Measurements from ENCODE around the gene MPZL2. TPM values are rescaled to one million over a fixed set of nuclear protein-coding genes. Genes with fewer than 3 reads are reported as not detected.

Gene MPZL2
- total RNA-seq, 1 donor from 2014 or later = 13.4 TPM

GRCh38 chr11:118226296-118226695, 37.8 kb downstream of the MPZL2 start:
- no peak for DNase-seq
- no peak for TF ChIP-seq CTCF (IDR thresholded peaks at IDR 0.05; ENCODE audit: borderline replicate concordance)
- Histone ChIP-seq H3K4me3 (no peak overlapping the region), H3K27me3 (ENCODE audit: low read depth) (peaks cover 16% of the 10 kb centered on the region), H3K9me3 (replicated peaks) (no peaks in the 10 kb centered on the region), H3K27ac (replicated peaks) (no peak overlapping the region), H3K4me1 (no peaks in the 10 kb centered on the region), H3K36me3 (no peaks in the 10 kb centered on the region)
- intact Hi-C loops (cut with micrococcal nuclease) = no loop called here

- Histone ChIP-seq H3K36me3 (no peaks in the 10 kb centered on the region), H3K9me3 (replicated peaks) (no peaks in the 10 kb centered on the region), H3K27me3 (ENCODE audit: low read depth) (peaks cover 21% of the 10 kb centered on the region), H3K27ac (replicated peaks) (peak within 1 kb of the TSS; percentile 18), H3K4me3 (peak within 1 kb of the TSS; percentile 24), H3K4me1 (no peaks in the 10 kb centered on the region)
- no peak for DNase-seq
- no peak for TF ChIP-seq CTCF (IDR thresholded peaks at IDR 0.05; ENCODE audit: borderline replicate concordance)
- intact Hi-C loops (cut with micrococcal nuclease) = no loop called here
These were observed 39.4 kb downstream of the MPZL2 start, which contains the start of gene JAML for GRCh38 chr11:118224511-118225188. Gene JAML (minus strand): TSS chr11:118225011. CDS start chr11:118214866, 10,145 bp downstream.

GRCh38 chr11:118223992-118224391, 40.1 kb downstream of the MPZL2 start:
- intact Hi-C loops (cut with micrococcal nuclease) = no loop called here
- Histone ChIP-seq H3K36me3 (no peaks in the 10 kb centered on the region), H3K4me3 (peak overlapping the region; percentile 24), H3K27me3 (ENCODE audit: low read depth) (peaks cover 21% of the 10 kb centered on the region), H3K27ac (replicated peaks) (peak overlapping the region; percentile 18), H3K9me3 (replicated peaks) (no peaks in the 10 kb centered on the region), H3K4me1 (no peaks in the 10 kb centered on the region)
- DNase-seq = no peak
- no peak for TF ChIP-seq CTCF (IDR thresholded peaks at IDR 0.05; ENCODE audit: borderline replicate concordance)

GRCh38 chr11:118223570-118223969, 40.5 kb downstream of the MPZL2 start:
- Histone ChIP-seq H3K4me1 (no peaks in the 10 kb centered on the region), H3K27ac (replicated peaks) (peak overlapping the region; percentile 16), H3K36me3 (no peaks in the 10 kb centered on the region), H3K9me3 (replicated peaks) (no peaks in the 10 kb centered on the region), H3K4me3 (peak overlapping the region; percentile 24), H3K27me3 (ENCODE audit: low read depth) (peaks cover 21% of the 10 kb centered on the region)
- no peak for DNase-seq
- no peak for TF ChIP-seq CTCF (IDR thresholded peaks at IDR 0.05; ENCODE audit: borderline replicate concordance)
- intact Hi-C loops (cut with micrococcal nuclease) = no loop called here

GRCh38 chr11:118222437-118222836, 41.7 kb downstream of the MPZL2 start:
- Histone ChIP-seq H3K27ac (replicated peaks) (no peak overlapping the region), H3K9me3 (replicated peaks) (no peaks in the 10 kb centered on the region), H3K4me3 (no peak overlapping the region), H3K4me1 (no peaks in the 10 kb centered on the region), H3K27me3 (ENCODE audit: low read depth) (peaks cover 21% of the 10 kb centered on the region), H3K36me3 (no peaks in the 10 kb centered on the region)
- no peak for TF ChIP-seq CTCF (IDR thresholded peaks at IDR 0.05; ENCODE audit: borderline replicate concordance)
- intact Hi-C loops (cut with micrococcal nuclease) = no loop called here
- no peak for DNase-seq

Measured in left ventricle myocardium inferior (tissue), 1 donor.